ENCODE data around the gene TFDP2.

- TF ChIP-seq SIN3A (conservative IDR thresholded peaks at IDR 0.05 in 1 of 2, IDR thresholded peaks at IDR 0.05 in 1 of 2; ENCODE audit: low read depth in 1 of 2, low read length in 2 of 2) = no peak
- TF ChIP-seq CTCF (IDR thresholded peaks at IDR 0.05; ENCODE audit: control extremely low read depth in 1 of 3, insufficient read depth in 1 of 3, low read depth in 1 of 3, low read length in 3 of 3) = no peak
- TF ChIP-seq POLR2AphosphoS5 (IDR thresholded peaks at IDR 0.05; ENCODE audit: low read depth, low read length) = no peak
- TF ChIP-seq RAD21 (IDR thresholded peaks at IDR 0.05 in 1 of 2, conservative IDR thresholded peaks at IDR 0.05 in 1 of 2; ENCODE audit: low read depth in 2 of 2, low read length in 2 of 2) = no peak
- TF ChIP-seq MAX (IDR thresholded peaks at IDR 0.05) = no peak
- TF ChIP-seq POLR2A (IDR thresholded peaks at IDR 0.05; ENCODE audit: control extremely low read depth in 1 of 2, low read depth in 2 of 2, low read length in 2 of 2) = no peak
- no peak for TF ChIP-seq TEAD4 (IDR thresholded peaks at IDR 0.05; ENCODE audit: low read depth, low read length)
- TF ChIP-seq CHD1 (IDR thresholded peaks at IDR 0.05; ENCODE audit: low read depth, low read length) = no peak
- no peak for TF ChIP-seq TBP (IDR thresholded peaks at IDR 0.05; ENCODE audit: low read depth, low read length)
Measured at GRCh38 chr3:142105991-142106390, 43.4 kb downstream of the TFDP2 start.

Data from H1 (cell line).